Peyer's patch (tissue), 4 donors: Measurements from ENCODE around the gene PTMA. TPM values are rescaled to one million over a fixed set of nuclear protein-coding genes. Genes with fewer than 3 reads are reported as not detected.

ENCODE experiments used
- DNase-seq, 3 donors: peaks; one replicate each; pipeline ENCODE4 v3.0.0-alpha.2; 2017 to 2019
- H3K27ac ChIP-seq, 4 donors: fragments of 200-600 bp; sonication (generic); one replicate each; pipeline ENCODE4 v1.5.1; 2016 to 2019
- H3K27me3 ChIP-seq, 2 donors: fragments of 200-600 bp; sonication (generic); one replicate each; pipeline ENCODE4 v1.5.1; 2019
- H3K36me3 ChIP-seq, 3 donors: fragments of 200-600 bp; sonication (generic); one replicate each; pipeline ENCODE4 v1.5.1; 2016 to 2019
- H3K4me1 ChIP-seq, 4 donors: fragments of 200-600 bp; sonication (generic); one replicate each; pipeline ENCODE4 v1.5.1; 2016 to 2019
- H3K4me3 ChIP-seq, 4 donors: fragments of 200-600 bp; sonication (generic); 1 replicate in 3 of 4; 2 replicates in 1 of 4; pipeline ENCODE4 v1.5.1; 2016 to 2019; ENCODE audit warnings: mild to moderate bottlenecking in 1 of 4
- H3K9me3 ChIP-seq, 4 donors: fragments of 200-600 bp; sonication (generic); one replicate each; pipeline ENCODE4 v1.5.1; 2016 to 2019; ENCODE audit warnings: mild to moderate bottlenecking in 1 of 4
- POLR2A ChIP-seq, 2 donors: fragments of 450-650 bp; IDR thresholded peaks; one replicate each; pipeline ENCODE4 v1.5.1; 2017; ENCODE audit warnings: antibody characterized with exemption in 2 of 2, mild to moderate bottlenecking in 2 of 2, moderate library complexity in 2 of 2
- total RNA-seq, 4 donors: library from RNA; depleted of rRNA; stranded (reverse); fragments of >200 nt; gene quantifications; one replicate each; pipeline ENCODE4 v1.1.0, GENCODE V29; 2016
- TF ChIP-seq, protein P1 (sequence below), 6 experiments: fragments of 450-650 bp in 4 of 6; fragments of 200-600 bp in 2 of 6; sonication (generic) in 1 of 6; IDR thresholded peaks; one replicate each; pipeline ENCODE4 v1.5.1; 2017 to 2019; ENCODE audit warnings: antibody characterized with exemption in 6 of 6, mild to moderate bottlenecking in 3 of 6, moderate library complexity in 1 of 6

PTMA gene
- total RNA-seq, 4 donors from 2014 or later: 316 to 1,049 (median 353) TPM

DNA sequence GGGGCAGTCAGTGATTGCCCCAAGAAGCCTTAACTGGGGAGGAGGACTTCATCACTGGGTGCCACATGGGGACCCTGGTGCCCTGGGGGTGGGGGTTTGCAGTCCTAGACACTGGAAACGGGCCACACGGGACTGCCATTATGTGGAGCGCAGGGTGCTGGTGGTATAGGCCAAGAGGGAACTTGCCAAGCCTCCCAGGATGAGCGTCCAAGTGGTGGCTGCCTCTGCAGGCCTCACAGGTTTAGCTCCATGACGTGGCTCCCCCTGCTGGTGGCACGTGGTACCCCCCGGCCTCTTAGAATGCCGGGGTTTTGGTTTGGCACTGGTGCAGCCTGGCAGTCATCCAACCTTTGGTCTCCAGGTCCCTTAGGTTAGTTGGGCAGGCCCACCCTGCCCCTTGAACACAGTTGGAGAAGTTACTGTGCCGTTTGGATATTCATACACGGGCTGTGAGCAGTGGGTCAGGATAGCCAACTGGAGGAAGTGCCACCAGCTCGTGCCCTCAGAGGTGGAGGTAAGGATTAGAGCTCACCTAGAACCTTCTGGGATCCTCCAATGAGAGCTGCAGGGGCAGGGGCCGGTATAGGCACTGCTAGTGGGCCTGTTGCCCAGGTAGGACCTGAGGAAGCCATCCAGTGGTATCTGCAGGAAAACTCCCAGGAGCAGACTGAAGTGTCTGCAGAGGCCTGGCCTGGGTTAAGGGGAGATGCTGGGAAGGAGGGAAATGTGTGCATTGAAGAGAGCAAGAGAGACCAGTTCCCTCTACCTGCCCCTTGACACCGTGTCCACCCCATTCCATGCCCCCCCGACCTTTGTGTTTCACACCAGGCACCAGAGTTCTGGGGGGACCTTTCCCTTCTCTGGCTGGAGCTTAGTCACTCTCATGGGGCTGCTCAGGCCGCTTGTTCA lies 5.7 kb downstream of the PTMA start:
- Histone ChIP-seq H3K36me3 (peaks cover 0 to 19% (median 0%) of the 10 kb centered on the region in 3 donors), H3K4me3 (no peak overlapping the region), H3K27ac (peak overlapping the region; percentile 18 to 69 (median 62)), H3K4me1 (peaks cover 3 to 27% (median 17%) of the 10 kb centered on the region in 4 donors), H3K9me3 (no peaks in the 10 kb centered on the region), H3K27me3 (no peaks in the 10 kb centered on the region)
- TF ChIP-seq POLR2A (IDR thresholded peaks at IDR 0.05): peak; percentile 8 to 35
- TF ChIP-seq, protein P1, sequence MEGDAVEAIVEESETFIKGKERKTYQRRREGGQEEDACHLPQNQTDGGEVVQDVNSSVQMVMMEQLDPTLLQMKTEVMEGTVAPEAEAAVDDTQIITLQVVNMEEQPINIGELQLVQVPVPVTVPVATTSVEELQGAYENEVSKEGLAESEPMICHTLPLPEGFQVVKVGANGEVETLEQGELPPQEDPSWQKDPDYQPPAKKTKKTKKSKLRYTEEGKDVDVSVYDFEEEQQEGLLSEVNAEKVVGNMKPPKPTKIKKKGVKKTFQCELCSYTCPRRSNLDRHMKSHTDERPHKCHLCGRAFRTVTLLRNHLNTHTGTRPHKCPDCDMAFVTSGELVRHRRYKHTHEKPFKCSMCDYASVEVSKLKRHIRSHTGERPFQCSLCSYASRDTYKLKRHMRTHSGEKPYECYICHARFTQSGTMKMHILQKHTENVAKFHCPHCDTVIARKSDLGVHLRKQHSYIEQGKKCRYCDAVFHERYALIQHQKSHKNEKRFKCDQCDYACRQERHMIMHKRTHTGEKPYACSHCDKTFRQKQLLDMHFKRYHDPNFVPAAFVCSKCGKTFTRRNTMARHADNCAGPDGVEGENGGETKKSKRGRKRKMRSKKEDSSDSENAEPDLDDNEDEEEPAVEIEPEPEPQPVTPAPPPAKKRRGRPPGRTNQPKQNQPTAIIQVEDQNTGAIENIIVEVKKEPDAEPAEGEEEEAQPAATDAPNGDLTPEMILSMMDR (IDR thresholded peaks at IDR 0.05): peak; percentile 93 to 97 (median 95)
- peak; percentile 92 to 95 (median 92) for DNase-seq

- H3K4me1 ChIP-seq: peaks cover 3 to 27% (median 17%) of the 10 kb centered on the region in 4 donors
- H3K27ac ChIP-seq: peak overlapping the region in 3 of 4 donors; percentile 61 to 69 (median 64)
- no peaks in the 10 kb centered on the region for H3K9me3 ChIP-seq
- no peak overlapping the region for H3K4me3 ChIP-seq
- DNase-seq: peak; percentile 79 to 92 (median 80)
- H3K36me3 ChIP-seq: peaks cover 0 to 19% (median 0%) of the 10 kb centered on the region in 3 donors
- TF ChIP-seq, protein P1 (IDR thresholded peaks at IDR 0.05): peak; percentile 84 to 95 (median 90)
- no peak for TF ChIP-seq POLR2A (IDR thresholded peaks at IDR 0.05)
- no peaks in the 10 kb centered on the region for H3K27me3 ChIP-seq
Measured at GRCh38 chr2:231714639-231715498, 6.5 kb downstream of the PTMA start.

- Histone ChIP-seq H3K4me3 (no peak overlapping the region), H3K36me3 (peaks cover 0 to 19% (median 0%) of the 10 kb centered on the region in 3 donors), H3K4me1 (peaks cover 3 to 27% (median 17%) of the 10 kb centered on the region in 4 donors), H3K27me3 (no peaks in the 10 kb centered on the region), H3K27ac (peak overlapping the region in 1 of 4 donors; percentile 39), H3K9me3 (no peaks in the 10 kb centered on the region)
- TF ChIP-seq, protein P1 (IDR thresholded peaks at IDR 0.05): peak in 1 of 6 experiments; percentile 17
- TF ChIP-seq POLR2A (IDR thresholded peaks at IDR 0.05): no peak
- DNase-seq: no peak
Measured at GRCh38 chr2:231715499-231715837, 7.1 kb downstream of the PTMA start.

GRCh38 chr2:231715988-231716616 lies 7.8 kb downstream of the PTMA start:
- Histone ChIP-seq H3K36me3 (peaks cover 0 to 19% (median 0%) of the 10 kb centered on the region in 3 donors), H3K27me3 (no peaks in the 10 kb centered on the region), H3K4me3 (no peak overlapping the region), H3K4me1 (peaks cover 3 to 26% (median 17%) of the 10 kb centered on the region in 4 donors), H3K9me3 (no peaks in the 10 kb centered on the region), H3K27ac (no peak overlapping the region)
- no peak for DNase-seq
- no peak for TF ChIP-seq POLR2A (IDR thresholded peaks at IDR 0.05)
- TF ChIP-seq, protein P1 (IDR thresholded peaks at IDR 0.05): no peak

DNA sequence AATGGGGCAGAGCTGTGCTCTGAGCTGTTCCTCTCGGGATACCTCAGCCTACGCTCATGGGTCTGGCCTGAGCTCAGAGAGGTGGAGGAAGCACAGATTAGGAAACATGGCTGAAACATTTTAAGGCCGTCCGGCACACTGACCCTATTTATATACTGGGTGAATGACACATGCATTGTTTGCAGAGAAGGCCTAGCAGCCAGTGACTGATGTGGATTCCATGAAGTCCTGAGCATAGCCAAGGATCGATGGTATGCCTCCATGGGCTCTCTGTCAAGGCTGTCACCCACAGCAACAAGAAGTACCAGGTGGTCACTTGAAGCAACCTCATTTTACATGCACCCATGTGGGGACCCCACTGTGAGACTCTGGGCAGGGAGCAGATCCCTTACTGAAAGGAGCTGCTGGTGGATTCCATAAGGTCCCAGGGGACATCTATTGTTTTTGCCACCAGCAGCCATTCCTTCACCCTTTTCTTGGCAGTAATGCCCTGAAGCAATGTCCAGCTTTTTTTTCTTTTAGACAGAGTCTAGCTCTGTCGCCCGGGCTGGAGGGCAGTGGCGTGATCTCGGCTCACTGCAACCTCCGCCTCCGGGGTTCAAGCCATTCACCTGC lies 8.4 kb downstream of the PTMA start:
- no peak overlapping the region for H3K27ac ChIP-seq
- TF ChIP-seq POLR2A (IDR thresholded peaks at IDR 0.05): no peak
- TF ChIP-seq, protein P1 (IDR thresholded peaks at IDR 0.05): no peak

More for the DNA sequence above, 8.4 kb downstream of the PTMA start:
- H3K9me3 ChIP-seq: no peaks in the 10 kb centered on the region
- no peak overlapping the region for H3K4me3 ChIP-seq
- H3K36me3 ChIP-seq: peaks cover 0 to 14% (median 0%) of the 10 kb centered on the region in 3 donors
- H3K4me1 ChIP-seq: peaks cover 3 to 19% (median 13%) of the 10 kb centered on the region in 4 donors
- no peaks in the 10 kb centered on the region for H3K27me3 ChIP-seq
- DNase-seq: no peak
